Measurements from ENCODE around the gene SBF2.
"Not testable (repeated sequence)": the region's sequence is repeated elsewhere in the genome, so short reads cannot be mapped to it uniquely, and the experiment has no call there.

The SBF2 gene

DNA sequence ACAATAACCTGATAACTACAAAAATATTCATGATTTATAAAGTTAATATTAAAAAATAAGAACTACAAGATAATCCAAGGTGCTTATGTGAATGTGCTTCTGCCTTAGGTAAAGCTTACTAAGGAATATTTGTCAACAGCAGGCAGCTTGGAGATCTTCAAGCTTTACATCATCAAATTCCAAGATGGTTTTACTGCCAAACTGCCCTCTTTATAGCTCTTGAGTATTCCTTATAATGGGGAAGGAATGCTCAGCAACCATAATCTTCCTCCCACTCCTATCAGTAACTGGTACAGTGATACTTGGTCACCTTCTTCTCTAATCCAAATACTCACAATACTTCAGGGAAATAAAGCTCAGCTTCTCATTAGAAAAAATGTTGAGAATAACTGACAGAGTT lies 30.1 kb downstream of the SBF2 start:
- no peak for DNase-seq

DNA sequence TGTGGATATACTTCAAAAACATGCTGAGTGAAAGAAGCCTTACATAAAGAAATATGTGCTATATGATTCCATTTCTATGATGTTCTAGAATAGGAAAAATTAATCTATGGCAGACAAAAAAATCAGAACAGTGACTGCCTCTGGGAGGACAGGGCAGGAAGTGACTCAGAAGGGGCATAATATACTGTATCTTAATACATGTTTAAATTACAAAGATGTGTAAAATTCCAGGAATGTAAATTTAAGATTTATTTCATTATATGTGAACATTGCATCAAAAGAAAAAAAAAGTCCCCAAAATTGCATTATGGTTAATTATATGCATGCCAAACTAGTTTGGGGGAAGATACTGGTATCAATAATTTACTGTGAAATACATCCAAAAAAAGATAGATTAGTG lies 32.2 kb downstream of the SBF2 start:
- no peak for DNase-seq

DNA sequence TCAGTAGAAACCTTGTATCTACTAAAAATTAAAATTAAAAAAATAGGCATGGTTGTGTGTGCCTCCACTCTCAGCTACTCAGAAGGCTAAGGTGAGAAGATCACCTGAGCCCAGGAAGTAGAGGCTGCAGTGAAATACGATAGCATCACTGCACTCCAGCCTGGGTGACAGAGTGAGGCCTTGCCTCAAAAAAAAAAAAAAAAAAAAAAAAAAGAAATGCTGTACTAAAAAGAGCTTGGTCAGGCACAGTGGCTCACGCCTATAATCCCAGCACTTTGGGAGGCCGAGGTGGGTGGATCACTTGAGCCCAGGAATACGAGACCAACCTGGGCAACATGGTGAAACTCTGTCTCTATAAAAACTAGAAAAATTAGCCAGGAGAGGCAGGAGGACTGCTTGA lies 36.5 kb downstream of the SBF2 start:
- DNase-seq = no peak

DNA sequence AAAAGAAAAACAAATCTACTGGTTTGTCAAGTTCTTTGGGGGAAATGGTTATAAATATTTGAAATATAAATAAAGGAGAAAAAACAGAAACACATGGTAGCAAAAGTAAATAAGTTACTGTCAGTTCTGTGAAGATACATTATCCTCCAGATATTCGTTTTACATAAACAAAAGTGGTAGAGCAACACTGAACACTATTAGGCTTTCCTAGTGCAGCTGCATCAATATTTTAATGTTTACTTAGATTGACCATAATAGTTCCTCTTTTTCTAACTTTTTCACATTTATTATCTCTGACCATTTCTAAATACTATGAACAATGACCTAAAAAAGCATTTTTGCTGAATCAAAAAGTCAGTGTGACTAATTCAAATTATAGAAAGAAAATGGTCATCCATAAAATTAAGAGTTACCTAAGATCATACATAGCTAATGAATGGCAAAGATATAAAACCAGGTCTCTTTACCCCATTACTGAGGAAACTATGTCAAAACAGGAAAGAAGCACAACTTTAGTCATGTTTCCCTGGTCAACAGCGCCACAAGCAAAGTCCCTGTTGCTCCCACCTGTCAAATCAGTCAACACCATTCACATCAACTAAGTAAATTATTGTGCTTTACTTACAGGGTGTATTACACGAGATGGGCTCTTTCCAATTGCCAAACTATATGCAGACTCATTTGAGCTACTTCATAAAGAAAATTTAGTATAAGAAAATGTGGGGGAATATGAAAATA lies 38.5 kb downstream of the SBF2 start:
- no peak for DNase-seq

DNA sequence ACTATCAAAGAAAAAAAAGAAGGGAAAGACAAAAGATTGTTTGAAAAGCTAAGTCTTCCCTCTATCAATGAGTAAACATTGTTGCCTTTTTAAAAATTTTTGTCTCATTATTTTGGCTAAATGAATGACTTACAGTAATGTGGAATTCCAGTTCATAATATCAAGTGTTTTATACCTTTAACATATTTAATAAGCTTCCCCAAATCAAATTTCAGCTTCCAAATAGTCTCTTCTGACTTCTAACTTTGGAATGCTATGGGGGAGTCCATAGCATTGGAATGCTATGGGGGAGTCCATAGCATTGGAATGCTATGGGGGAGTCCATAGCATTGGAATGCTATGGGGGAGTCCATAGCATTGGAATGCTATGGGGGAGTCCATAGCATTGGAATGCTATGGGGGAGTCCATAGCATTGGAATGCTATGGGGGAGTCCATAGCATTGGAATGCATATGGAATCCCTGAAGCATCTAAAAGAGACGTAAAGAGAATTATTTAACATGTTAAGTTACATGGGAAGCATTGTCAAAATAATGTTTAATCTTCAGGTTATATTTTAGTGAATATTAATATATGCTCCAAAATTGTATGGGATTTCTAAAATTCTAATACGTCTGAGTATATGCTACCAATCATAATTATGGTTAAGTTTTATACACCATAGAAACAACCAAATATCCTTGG lies 44.4 kb downstream of the SBF2 start:
- not testable (repeated sequence) for DNase-seq

DNA sequence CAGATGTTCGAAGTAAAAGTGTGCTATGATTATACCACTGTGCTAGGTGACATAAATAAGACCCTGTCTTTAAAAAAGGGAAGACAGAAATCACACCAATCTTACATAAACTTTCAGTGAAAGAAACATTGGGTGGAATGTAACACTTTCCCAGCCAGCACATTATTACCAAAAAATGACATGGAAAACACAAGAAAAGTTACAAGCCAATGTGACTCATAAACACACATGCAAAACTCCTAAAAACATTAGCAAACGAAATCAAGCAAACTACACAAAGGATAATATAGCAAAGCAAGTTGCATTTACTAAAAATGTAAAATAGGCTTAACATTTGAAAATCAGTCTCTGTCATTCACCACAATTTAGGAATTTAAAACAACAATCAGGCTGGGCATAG lies 47.0 kb downstream of the SBF2 start:
- DNase-seq = no peak

DNA sequence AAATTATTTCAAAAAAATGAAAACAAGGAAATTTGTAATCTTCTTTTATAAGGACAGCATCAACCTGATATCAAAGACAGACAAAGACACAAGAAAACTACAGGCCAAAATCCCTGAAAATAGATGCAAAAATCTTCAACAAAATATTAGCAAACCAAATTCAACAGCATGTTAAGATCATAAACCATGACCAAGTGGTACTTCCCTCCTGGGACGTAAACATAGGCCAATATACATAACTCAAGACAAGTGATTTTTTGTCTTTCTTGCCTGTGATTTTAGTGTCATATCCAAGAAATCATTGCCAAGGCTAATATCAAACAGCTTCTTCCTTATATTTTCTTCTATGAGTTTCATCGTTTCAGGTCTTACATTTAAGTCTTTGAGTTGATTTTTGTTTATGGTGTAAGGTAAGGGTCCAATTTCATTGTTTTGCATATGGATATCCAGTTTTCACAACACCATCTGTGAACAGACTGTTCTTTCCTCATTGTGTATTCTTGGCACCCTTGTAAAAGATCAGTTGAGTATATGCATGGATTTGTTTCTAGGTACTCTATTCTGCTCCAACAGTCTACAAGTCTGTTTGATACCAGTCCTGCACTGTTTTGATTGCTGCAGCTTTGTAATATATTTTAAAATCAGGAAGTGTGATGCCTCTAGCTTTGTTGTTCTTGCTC lies 50.0 kb downstream of the SBF2 start:
- DNase-seq = no peak

DNA sequence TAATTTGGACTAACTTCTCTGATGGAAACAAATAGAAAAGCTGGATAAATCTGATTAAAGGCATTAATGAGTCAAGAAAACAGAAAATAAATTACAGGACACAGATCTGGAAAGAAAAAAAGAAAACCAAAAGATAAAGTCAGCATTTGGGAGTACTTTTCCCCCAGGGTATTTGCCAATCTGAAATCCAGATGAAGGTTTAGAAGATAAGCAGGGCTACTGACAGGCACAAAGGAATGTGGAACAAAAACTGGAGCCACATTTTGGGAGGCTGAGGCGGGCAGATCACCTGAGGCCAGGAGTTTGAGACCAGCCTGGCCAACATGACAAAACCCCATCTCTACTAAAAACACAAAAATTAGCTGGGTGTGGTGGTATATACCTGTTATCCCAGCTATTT lies 57.2 kb downstream of the SBF2 start:
- DNase-seq = no peak

DNA sequence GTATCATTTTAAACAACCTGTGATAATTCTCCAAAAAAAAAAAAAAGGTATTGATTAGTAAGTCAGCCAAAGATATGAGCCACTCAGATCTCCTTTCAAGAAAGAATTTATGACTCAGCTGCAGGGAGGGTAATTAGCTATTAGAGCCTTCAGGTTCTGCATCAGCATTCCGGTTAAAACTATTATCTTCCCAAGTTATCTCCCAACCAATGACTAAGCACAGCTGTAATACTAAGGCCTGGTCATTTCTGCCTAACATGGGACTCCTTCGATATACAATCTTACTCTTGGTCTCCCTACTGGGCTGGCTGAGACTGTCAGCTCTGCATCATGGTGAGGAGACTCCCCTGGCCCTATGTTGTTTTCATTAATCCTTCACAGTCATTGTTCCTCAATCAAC lies 60.4 kb downstream of the SBF2 start:
- no peak for DNase-seq

DNA sequence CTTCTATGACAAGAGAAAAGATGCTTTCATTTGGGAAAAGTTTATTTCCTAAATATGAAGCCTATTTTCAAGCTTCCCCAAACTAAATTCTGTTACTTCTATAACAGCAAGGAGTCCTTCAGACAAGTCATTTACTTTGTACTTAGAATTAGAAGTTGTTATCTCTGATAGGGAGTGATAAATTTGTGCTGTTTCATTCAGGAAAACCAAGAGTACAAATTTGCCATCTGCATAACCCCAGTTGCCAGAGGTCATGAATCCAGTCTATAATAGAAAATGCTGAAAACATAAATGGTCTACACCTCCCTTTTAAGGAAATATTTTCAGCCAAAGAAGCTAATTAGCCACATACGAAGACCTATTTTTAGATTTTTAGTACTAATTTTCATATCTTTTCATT lies 61.3 kb downstream of the SBF2 start:
- DNase-seq = no peak

DNA sequence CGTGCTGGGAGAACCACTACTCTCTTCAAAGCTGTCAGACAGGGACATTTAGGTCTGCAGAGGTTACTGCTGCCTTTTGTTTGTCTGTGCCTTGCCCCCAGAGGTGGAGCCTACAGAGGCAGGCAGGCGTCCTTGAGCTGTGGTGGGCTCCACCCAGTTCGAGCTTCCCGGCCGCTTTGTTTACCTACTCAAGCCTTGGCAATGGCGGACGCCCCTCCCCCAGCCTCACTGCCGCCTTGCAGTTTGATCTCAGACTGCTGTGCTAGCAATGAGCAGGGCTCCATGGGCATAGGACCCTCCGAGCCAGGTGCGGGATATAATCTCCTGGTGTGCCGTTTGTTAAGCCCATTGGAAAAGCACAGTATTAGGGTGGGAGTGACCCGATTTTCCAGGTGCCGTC lies 62.2 kb downstream of the SBF2 start:
- not testable (repeated sequence) for DNase-seq

DNA sequence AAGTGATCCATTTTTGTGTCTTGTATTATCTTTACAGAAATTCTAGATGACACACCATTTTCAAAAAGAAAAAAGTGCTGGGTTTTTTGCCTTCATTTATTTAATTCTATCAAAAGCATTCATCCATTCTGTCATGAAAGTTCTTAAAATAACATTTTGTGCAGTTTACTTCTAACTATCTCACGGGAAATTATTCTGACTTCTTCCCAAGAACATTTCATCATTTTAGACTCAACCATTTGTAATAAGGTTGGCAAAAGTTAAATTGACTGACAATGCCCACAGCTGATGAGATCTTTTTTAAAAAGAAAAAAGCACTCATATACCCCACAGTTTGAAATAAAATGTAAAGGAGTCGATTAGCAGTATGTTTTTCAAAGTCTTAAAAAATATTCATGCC lies 68.5 kb downstream of the SBF2 start:
- DNase-seq = no peak

DNA sequence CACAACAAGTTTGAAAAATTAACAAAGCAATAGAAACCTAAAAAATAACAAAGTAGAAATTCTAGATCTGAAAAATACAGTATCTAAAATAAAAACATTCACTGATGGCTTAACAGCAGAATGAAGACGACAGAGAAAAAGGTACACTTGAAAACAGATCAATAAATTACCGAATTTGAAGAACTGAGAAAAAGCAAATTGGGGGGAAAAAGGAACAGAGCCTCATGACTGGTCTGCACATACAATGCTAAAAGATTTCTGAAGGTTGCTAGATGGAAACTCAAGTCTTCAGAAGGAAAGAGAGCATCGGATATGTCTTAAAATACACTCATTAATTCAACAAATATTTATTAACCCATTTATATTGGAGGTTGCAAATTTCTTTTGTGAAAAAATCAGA lies 71.6 kb downstream of the SBF2 start:
- DNase-seq = no peak

DNA sequence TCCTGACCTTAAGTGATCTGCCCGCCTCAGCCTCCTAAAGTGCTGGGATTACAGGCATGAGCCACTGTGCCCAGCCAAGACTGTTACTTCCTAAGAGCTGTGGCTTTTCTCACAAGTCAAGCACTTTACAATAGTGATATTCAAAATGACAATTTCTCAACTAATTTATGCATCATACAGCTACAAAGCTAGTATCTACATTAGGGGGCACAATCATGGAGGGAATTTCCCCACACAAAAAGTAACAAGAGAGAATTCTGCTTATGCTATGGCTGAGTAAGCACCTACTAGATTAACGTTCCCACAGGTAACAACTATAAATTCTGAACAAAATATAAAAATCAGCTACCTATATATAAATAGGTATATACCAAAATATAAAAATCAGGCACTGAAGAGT lies 72.7 kb downstream of the SBF2 start:
- DNase-seq = no peak

DNA sequence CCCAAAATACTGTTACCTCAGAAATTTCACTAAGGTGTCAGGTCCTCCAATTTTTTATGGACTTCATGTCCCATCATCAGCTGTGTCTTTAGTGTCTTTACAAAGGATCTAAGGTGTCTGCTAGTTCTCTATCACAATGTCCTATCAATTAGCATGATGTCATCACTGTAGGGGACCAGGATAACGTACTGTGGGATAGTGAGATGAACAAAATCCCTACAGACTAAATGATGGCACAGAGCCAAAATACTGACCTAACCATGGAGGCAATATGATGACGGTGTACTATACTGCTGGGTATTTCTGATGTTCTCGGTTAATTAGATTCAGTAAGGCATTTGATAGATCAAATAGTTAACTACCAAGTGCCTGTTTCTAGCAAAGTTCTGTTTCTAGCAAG lies 82.5 kb downstream of the SBF2 start:
- DNase-seq = no peak

DNA sequence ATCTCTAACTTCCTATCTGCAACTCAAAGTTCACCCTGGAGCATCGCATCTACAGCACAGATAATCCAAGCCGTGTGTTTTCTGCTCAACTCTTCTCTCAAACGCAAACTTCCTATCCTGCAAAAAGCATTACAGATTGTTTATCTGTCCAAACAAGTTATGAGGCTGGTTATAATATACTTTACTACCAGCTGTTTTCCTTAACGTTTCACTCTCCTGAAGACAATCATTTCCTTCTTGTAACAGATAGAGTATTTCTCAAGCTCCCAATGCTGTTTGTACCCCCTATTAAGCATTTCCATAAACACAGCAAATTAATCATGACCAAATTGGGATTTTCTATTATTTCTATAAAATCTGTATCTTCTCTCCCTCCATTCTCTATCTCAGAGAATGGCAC lies 84.7 kb downstream of the SBF2 start:
- no peak for DNase-seq

DNA sequence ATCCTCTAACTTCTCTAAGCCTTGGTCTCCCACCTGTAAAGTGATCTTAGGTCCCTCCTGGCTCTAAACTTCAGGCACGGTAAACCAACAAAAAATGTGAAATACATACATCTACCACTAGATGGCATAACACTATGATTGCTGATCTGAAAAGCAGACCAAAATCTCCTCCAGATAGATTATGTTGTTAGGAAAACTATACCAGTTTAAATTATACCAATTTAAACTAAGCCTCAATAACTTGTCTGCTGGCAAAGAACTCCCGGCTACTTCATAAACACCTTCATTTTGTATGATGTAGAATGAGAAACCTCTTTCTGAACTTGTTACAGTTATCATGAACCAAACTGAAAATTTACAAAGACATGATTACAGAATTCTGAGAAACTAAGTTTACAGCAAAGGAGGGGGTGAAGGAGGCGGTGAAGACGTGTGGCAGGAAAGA lies 85.9 kb downstream of the SBF2 start:
- DNase-seq = no peak

DNA sequence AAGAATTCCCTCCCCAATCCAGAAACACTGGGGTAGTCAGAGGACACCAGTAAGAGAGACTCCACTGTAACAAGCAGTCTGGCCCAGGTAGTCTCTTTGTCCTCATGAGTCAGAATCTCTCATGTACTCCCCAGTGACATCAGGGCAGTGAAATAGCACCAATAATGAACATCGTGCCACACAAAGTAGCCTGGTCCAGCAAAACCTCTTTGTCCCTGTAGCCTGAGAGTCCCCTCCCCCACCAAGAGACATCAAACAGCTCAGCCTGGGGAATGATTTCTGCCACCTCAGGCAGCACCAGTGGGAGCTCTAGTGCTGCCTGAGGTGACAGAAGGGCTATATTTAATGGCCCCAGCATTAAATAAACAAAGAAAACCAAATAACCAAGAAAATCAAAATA lies 88.1 kb downstream of the SBF2 start:
- DNase-seq = no peak

DNA sequence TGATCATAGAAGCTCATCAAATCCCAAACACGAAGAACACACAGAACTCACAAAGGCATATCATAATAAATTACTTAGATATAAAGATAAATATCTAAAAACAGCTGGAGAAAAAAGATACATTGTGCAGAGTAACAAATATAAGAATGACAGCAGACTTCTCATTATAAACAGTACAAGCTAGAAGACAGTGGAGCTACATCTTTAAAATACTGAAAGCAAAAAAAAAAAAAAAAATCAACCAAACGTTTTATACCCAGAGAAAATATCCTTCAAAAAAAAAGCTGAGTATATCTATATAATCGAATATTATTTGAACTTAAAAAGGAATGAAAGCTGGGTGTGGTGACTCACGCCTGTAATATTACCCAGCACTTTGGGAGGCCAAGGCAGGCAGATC lies 90.0 kb downstream of the SBF2 start:
- no peak for DNase-seq

DNA sequence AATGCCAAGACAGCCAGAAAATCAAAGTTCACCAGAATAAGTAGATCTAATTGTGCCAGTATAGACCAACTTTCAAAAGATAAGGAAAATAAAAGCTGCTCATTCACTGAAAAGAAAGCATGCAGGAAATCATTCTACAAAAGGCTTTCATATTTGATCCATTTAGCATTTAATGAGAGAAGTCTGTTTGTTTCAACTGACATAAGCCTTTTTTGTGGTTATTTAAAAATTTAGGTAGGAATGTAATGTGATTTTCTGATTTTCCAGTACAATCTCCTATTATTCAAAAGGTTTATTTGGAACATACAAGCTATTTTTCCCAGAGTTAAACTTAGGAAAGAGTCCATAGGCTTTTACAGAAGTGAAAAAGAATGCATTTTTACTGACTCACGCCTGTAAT lies 92.7 kb downstream of the SBF2 start:
- DNase-seq = no peak

DNA sequence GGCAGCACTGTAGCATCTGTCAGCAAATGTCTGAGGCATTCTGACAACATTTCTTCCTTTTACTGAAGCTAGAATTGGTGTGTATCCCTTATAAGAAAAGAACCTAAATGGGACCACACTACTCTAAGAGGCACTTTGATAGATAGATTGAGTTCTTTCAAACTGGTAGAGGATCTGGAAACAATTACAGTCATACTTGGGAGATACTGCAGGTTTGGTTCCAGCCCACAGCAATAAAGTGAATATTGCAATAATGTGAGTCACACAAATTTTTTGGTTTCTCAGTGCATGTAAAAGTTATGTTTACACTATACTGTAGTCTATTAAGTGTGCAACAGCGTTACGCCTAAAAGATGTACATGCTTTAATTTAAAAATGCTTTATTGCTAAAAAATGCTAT lies 96.9 kb downstream of the SBF2 start:
- DNase-seq = no peak

DNA sequence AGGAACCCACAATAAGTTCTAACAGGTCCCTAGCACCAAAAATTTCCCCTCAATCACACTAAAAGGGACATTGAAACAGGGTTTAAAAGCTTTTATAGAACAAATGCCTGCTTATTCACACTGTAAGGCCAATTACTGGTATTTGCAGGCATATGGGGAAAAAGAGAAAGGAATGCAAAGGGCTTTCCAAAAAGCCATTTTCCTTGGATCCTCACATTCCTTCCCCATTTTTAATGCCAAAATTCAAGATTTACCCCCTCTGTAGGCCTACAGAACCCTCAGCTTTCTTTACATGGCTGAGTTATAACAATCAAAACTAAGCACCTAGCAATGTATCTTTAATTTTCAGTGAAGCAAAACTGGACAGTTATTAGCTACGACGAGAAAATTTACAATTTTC lies 102.0 kb downstream of the SBF2 start:
- no peak for DNase-seq

DNA sequence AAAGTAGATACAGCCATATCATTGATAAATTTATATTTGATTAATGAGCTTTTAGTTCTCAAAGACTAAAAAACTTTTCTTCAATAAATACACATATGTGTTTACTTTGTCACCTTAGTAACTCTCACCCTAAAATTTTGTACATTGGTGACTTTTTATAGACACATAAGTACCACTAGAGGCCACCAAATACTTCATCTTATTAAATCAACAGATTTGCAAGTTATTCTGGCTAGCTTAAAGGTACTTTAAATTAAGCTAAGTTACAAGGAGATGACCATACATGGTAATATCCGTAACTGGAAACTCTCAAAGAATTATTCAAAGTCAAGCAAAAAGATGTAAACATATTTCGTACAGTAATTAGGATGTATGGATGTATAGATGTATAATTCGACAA lies 112.2 kb downstream of the SBF2 start:
- no peak for DNase-seq

DNA sequence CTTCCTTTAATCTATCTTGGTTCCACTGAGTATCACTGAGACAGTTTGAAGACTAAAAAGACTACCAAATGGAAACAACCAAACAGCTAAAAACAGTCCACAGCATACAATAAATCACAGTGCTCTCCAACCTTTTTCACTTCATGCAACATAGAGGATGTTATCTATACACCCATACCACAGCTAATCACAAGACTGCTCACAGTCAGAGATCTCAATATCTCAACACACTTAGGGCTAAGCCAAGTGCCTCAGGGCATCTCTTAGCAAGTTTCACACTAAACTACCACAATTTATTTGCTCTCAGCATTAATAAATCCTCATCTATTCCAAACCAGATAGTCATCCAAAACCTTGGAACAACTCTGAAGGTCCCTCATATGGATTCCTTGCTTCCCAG lies 129.4 kb downstream of the SBF2 start:
- DNase-seq = no peak

All from stimulated activated CD4-positive, alpha-beta T cell treated with anti-CD3 and anti-CD28 coated beads, Interleukin-2, amount 100 ng/mL, for 48 hours (primary cell).